Adrenal gland (tissue), 19 donors: ENCODE data around the gene IGSF9. TPM values are rescaled to one million over a fixed set of nuclear protein-coding genes. Genes with fewer than 3 reads are reported as not detected.

Source experiments
- DNase-seq, 7 donors: peaks; one replicate each; pipeline ENCODE4 v3.0.0-alpha.2; 2019 to 2020
- H3K27ac ChIP-seq, 5 donors: fragments of 200-600 bp; sonication (generic) in 4 of 5; 1 replicate in 3 of 5; 2 replicates in 2 of 5; pipeline versions ENCODE4 v1.5.1 to v1.8.0; 2016 to 2020; ENCODE audit warnings: mild to moderate bottlenecking in 1 of 5
- H3K27me3 ChIP-seq: fragments of 200-600 bp; 2 replicates; pipeline ENCODE4 v1.8.0; 2021
- H3K36me3 ChIP-seq, 2 donors: fragments of 200-600 bp; replicated peaks in 1 of 2; 1 replicate in 1 of 2; 2 replicates in 1 of 2; pipeline versions ENCODE4 v1.5.1 to v1.8.0; 2018 to 2022
- H3K4me1 ChIP-seq, 2 donors: fragments of 200-600 bp; replicated peaks in 1 of 2; 1 replicate in 1 of 2; 2 replicates in 1 of 2; pipeline versions ENCODE4 v1.5.1 to v1.8.0; 2018 to 2021
- H3K4me3 ChIP-seq, 4 donors: fragments of 200-600 bp; sonication (generic) in 3 of 4; one replicate each; pipeline ENCODE4 v1.5.1; 2016 to 2018
- H3K9me3 ChIP-seq, 3 donors: fragments of 200-600 bp; sonication (generic) in 1 of 3; replicated peaks in 1 of 3; 1 replicate in 2 of 3; 2 replicates in 1 of 3; pipeline versions ENCODE4 v1.5.1 to v1.8.0; 2016 to 2021
- CTCF ChIP-seq, 6 experiments: fragments of 450-650 bp in 4 of 6; fragments of 200-600 bp in 2 of 6; sonication (generic) in 1 of 6; IDR thresholded peaks; 1 replicate in 5 of 6; 2 replicates in 1 of 6; pipeline versions ENCODE4 v1.5.1 to v1.8.0; 2016 to 2021; ENCODE audit warnings: antibody characterized with exemption in 6 of 6, mild to moderate bottlenecking in 2 of 6, moderate library complexity in 1 of 6
- POLR2A ChIP-seq, 2 donors: fragments of 450-650 bp; IDR thresholded peaks; one replicate each; pipeline ENCODE4 v1.6.1; 2017; ENCODE audit warnings: antibody characterized with exemption in 2 of 2, mild to moderate bottlenecking in 2 of 2, moderate library complexity in 1 of 2
- WGBS, 4 donors: extraction: QIAGEN DNeasy Blood & Tissue Kit in 2 of 4; methylation state at CpG; one replicate each; pipeline versions ENCODE4 v1.1.5 to v1.1.7; 2013 to 2017; 5-methylcytosine and 5-hydroxymethylcytosine counted together
- intact Hi-C, 2 donors: fragments of 100-400 bp; cut with DNase I; formaldehyde crosslinking; loops; one replicate each; pipeline versions ENCODE4 v1.14.1 to v1.15.0; 2022 to 2023
- long read RNA-seq, 10 donors: library from polyadenylated mRNA in 3 of 10; unstranded in 2 of 10; stranded (forward) in 1 of 10; transcript quantifications; one replicate each; pipeline ENCODE4 v2.0.0 and lab custom pipeline, GENCODE V29; 2021 to 2026
- polyA plus RNA-seq, 3 donors: library from polyadenylated mRNA; stranded (reverse); fragments of 200-250 nt in 2 of 3; fragments of 350-450 nt in 1 of 3; fragmentation: Illumina TruSeq in 1 of 3; extraction: RNeasy Lipid Tissue Mini Kit (QIAGEN cat#74804) in 1 of 3; gene quantifications; one replicate each; pipeline ENCODE4 v1.2.3, GENCODE V29; 2013 to 2014
- total RNA-seq, 9 donors: library from RNA; depleted of rRNA in 4 of 9; stranded (reverse); fragments of >200 nt in 4 of 9; fragments of 120-200 nt in 1 of 9; fragmentation: NEBNext Ultra II Directional in 1 of 9; extraction: Animal tissue kit (Norgen Biotek cat#: 25700) in 1 of 9; gene quantifications; one replicate each; pipeline versions ENCODE4 v1.1.0 to v1.2.4, GENCODE V29; 2013 to 2023
- donor health status: healthy with polysubstance abuse.
- donor health status: Bipolar disorder and iron deficiency.
- donor health status: DM: yes; HTN: yes; CAD: no.
- donor health status: DM: no; HTN: no; CAD: no.
- donor health status: DM: no; HTN: no; CAD: no.
- donor health status: DM: yes; HTN: yes; CAD: no.

The IGSF9 gene
- total RNA-seq: under 1 TPM in 4 of 9 donors, not detected in 5; 0.14 to 0.32 (median 0.22) TPM
- polyA plus RNA-seq: under 1 TPM in 2 of 3 donors, not detected in 1; 0.10 to 0.16 TPM
- long read RNA-seq, donor 1: 0 reads
- long read RNA-seq, donor 2: 0 reads
- long read RNA-seq, donor 3: 0 reads
- long read RNA-seq, donor 4: 0 reads
- long read RNA-seq, donor 5: 0 reads
- long read RNA-seq, donor 6: 0 reads
- long read RNA-seq, donor 7: 0 reads
- long read RNA-seq, donor 8: 0 reads
- long read RNA-seq, donor 9: 0 reads
- long read RNA-seq, donor 10: 0 reads

- intact Hi-C loops: loop anchor here in 1 of 2 donors (10.0 kb wide), 1 partner anchor 149 kb away; the partner anchor contains the start of gene IGSF8
- H3K4me1 ChIP-seq: peaks cover 0 to 10% of the 10 kb centered on the region in 2 donors
- H3K27me3 ChIP-seq: peaks cover 19% of the 10 kb centered on the region
- no peaks in the 10 kb centered on the region for H3K36me3 ChIP-seq
- no peaks in the 10 kb centered on the region for H3K9me3 ChIP-seq
- peak in 6 of 7 donors; percentile 48 to 75 (median 52) for DNase-seq
- no peak within 1 kb of the TSS for H3K27ac ChIP-seq
- TF ChIP-seq POLR2A (IDR thresholded peaks at IDR 0.05): no peak
- peak in 3 of 6 experiments; percentile 10 to 44 (median 25) for TF ChIP-seq CTCF (IDR thresholded peaks at IDR 0.05)
- 2 to 6% (median 3%) methylated on average over 21 to 58 of the region's 58 CpGs for WGBS, 4 donors
- H3K4me3 ChIP-seq: peak within 1 kb of the TSS in 1 of 4 donors; percentile 49
These were observed at the start of gene IGSF9 for GRCh38 chr1:159945483-159946241. Gene IGSF9 (minus strand): TSS chr1:159945613. CDS start chr1:159943454, 2,159 bp downstream.

GRCh38 chr1:159994896-159995295 is 49.5 kb upstream of the IGSF9 start:
- Histone ChIP-seq H3K27me3 (peaks cover 18% of the 10 kb centered on the region), H3K4me1 (no peaks in the 10 kb centered on the region), H3K9me3 (no peaks in the 10 kb centered on the region), H3K4me3 (no peak overlapping the region), H3K36me3 (no peaks in the 10 kb centered on the region), H3K27ac (no peak overlapping the region)
- intact Hi-C loops: no loop called here
- no peak for DNase-seq
- TF ChIP-seq CTCF (IDR thresholded peaks at IDR 0.05) (no peak), POLR2A (IDR thresholded peaks at IDR 0.05) (no peak)
- WGBS, 4 donors: 75 to 83% (median 78%) methylated on average over 2 of the region's 2 CpGs

- intact Hi-C loops: no loop called here
- no peak for DNase-seq
- peaks cover 16% of the 10 kb centered on the region for H3K27me3 ChIP-seq
- WGBS, 4 donors: 45 to 72% (median 50%) methylated on average over 2 of the region's 2 CpGs
- no peak overlapping the region for H3K27ac ChIP-seq
- H3K9me3 ChIP-seq: no peaks in the 10 kb centered on the region
- TF ChIP-seq POLR2A (IDR thresholded peaks at IDR 0.05) (no peak), CTCF (IDR thresholded peaks at IDR 0.05) (no peak)
- H3K36me3 ChIP-seq: no peaks in the 10 kb centered on the region
- H3K4me3 ChIP-seq: no peak overlapping the region
- no peaks in the 10 kb centered on the region for H3K4me1 ChIP-seq
These were observed 48.5 kb upstream of the IGSF9 start for GRCh38 chr1:159993911-159994310.

GRCh38 chr1:159992161-159992560 is 46.7 kb upstream of the IGSF9 start:
- TF ChIP-seq CTCF (IDR thresholded peaks at IDR 0.05) (no peak), POLR2A (IDR thresholded peaks at IDR 0.05) (no peak)
- Histone ChIP-seq H3K4me1 (no peaks in the 10 kb centered on the region), H3K27ac (no peak overlapping the region), H3K36me3 (no peaks in the 10 kb centered on the region), H3K9me3 (no peaks in the 10 kb centered on the region), H3K27me3 (peaks cover 12% of the 10 kb centered on the region), H3K4me3 (no peak overlapping the region)
- intact Hi-C loops: no loop called here
- WGBS, 4 donors: 54 to 86% (median 73%) methylated on average over 1 of the region's 1 CpG
- no peak for DNase-seq
